Fibroblast of lung (primary cell): ENCODE data around the gene FANCM. TPM values are rescaled to one million over a fixed set of nuclear protein-coding genes. Genes with fewer than 3 reads are reported as not detected.
A peak's percentile ranks its signal among the peaks of the same experiment; 100 is the strongest.

Experiments
- DNase-seq, 2 donors: peaks; one replicate each; pipeline versions ENCODE4 v3.0.0 to v3.0.0-alpha.2; 2010; ENCODE audit warnings: low read depth in 2 of 2
- H2AFZ ChIP-seq: 2 replicates; pipeline ENCODE4 v1.5.1; 2012; ENCODE audit warnings: low read length, control low read depth, inconsistent platforms
- H3K27ac ChIP-seq: 2 replicates; pipeline ENCODE4 v1.5.1; 2011; ENCODE audit warnings: low read length, control low read depth; ENCODE audit not compliant: insufficient read depth
- H3K27me3 ChIP-seq: 2 replicates; pipeline ENCODE4 v1.5.1; 2011; ENCODE audit warnings: mild to moderate bottlenecking, low read length; ENCODE audit not compliant: control insufficient read depth, insufficient read depth
- H3K36me3 ChIP-seq: 2 replicates; pipeline ENCODE4 v1.5.1; 2011; ENCODE audit warnings: low read length; ENCODE audit not compliant: control insufficient read depth, insufficient read depth
- H3K4me1 ChIP-seq: 2 replicates; pipeline ENCODE4 v1.5.1; 2011; ENCODE audit warnings: low read length; ENCODE audit not compliant: control insufficient read depth, insufficient read depth; ENCODE audit errors: extremely low read depth
- H3K4me2 ChIP-seq: 2 replicates; pipeline ENCODE4 v1.5.1; 2011; ENCODE audit warnings: low read length, control low read depth; ENCODE audit not compliant: insufficient read depth; ENCODE audit errors: extremely low read depth
- H3K4me3 ChIP-seq, 4 experiments: fragments of 200-600 bp in 1 of 4; sonication (generic) in 1 of 4; replicated peaks in 1 of 4; 2 replicates each; pipeline ENCODE4 v1.5.1; 2011 to 2016; ENCODE audit warnings: low read length in 4 of 4, low read depth in 3 of 4, mild to moderate bottlenecking in 3 of 4, control low read depth in 2 of 4, inconsistent platforms in 1 of 4, mixed read lengths in 1 of 4; ENCODE audit not compliant: insufficient read depth in 1 of 4; ENCODE audit errors: control extremely low read depth in 1 of 4
- H3K79me2 ChIP-seq: 2 replicates; pipeline ENCODE4 v1.5.1; 2012; ENCODE audit warnings: mild to moderate bottlenecking, low read length, inconsistent platforms; ENCODE audit not compliant: control insufficient read depth, insufficient read depth
- H3K9ac ChIP-seq: 2 replicates; pipeline ENCODE4 v1.5.1; 2011; ENCODE audit warnings: mild to moderate bottlenecking, low read length, control low read depth; ENCODE audit not compliant: insufficient read depth
- H3K9me3 ChIP-seq: 2 replicates; pipeline ENCODE4 v1.5.1; 2012; ENCODE audit warnings: low read depth, low read length; ENCODE audit not compliant: control insufficient read depth, insufficient read depth
- H4K20me1 ChIP-seq: 2 replicates; pipeline ENCODE4 v1.5.1; 2011; ENCODE audit warnings: low read length; ENCODE audit not compliant: control insufficient read depth, insufficient read depth; ENCODE audit errors: extremely low read depth
- CTCF ChIP-seq, 2 donors: IDR thresholded peaks in 1 of 2; conservative IDR thresholded peaks in 1 of 2; 1 replicate in 1 of 2; 2 replicates in 1 of 2; pipeline ENCODE4 v1.5.1; 2011 to 2012; ENCODE audit warnings: low read length in 2 of 2, control low read depth in 1 of 2, inconsistent platforms in 1 of 2, low read depth in 1 of 2, mild to moderate bottlenecking in 1 of 2
- EZH2 ChIP-seq: IDR thresholded peaks from 2 replicates; pipeline ENCODE4 v1.5.1; 2012; ENCODE audit warnings: low read length, control low read depth, mild to moderate bottlenecking; ENCODE audit errors: missing control alignments
- polyA plus RNA-seq, 2 donors: library from polyadenylated mRNA; depleted of rRNA in 1 of 2; stranded (reverse) in 1 of 2; unstranded in 1 of 2; fragments of >200 nt; gene quantifications; 2 replicates each; pipeline ENCODE4 v1.2.1, GENCODE V29; 2011 to 2012; ENCODE audit warnings: missing spikeins in 1 of 2
- total RNA-seq: library from RNA; depleted of rRNA; stranded (reverse); fragments of >200 nt; gene quantifications from 2 replicates; pipeline ENCODE4 v1.2.1, GENCODE V29; 2014

FANCM gene
- total and polyA plus RNA-seq, 2 donors (not counting 1 experiment from before 2014, with no cell fraction given) = 2.2 to 4.3 TPM

- no peak for DNase-seq
- Histone ChIP-seq H4K20me1 (no peaks in the 10 kb centered on the region), H3K27ac (no peak overlapping the region), H3K79me2 (no peaks in the 10 kb centered on the region), H3K4me1 (no peaks in the 10 kb centered on the region), H3K4me2 (no peak overlapping the region), H3K9ac (no peak overlapping the region), H3K4me3 (no peak overlapping the region), H3K27me3 (no peaks in the 10 kb centered on the region), H2AFZ (no peak overlapping the region), H3K36me3 (no peaks in the 10 kb centered on the region), H3K9me3 (no peaks in the 10 kb centered on the region)
- TF ChIP-seq EZH2 (no peak), CTCF (conservative IDR thresholded peaks at IDR 0.05 in 1 of 2, IDR thresholded peaks at IDR 0.05 in 1 of 2; ENCODE audit: low read depth in 1 of 2, low read length in 2 of 2) (no peak)
Measured at GRCh38 chr14:45150386-45150890, 14.7 kb downstream of the FANCM start.

- Histone ChIP-seq H3K79me2 (no peaks in the 10 kb centered on the region), H3K36me3 (no peaks in the 10 kb centered on the region), H3K27me3 (no peaks in the 10 kb centered on the region), H3K27ac (no peak overlapping the region), H4K20me1 (no peaks in the 10 kb centered on the region), H3K9me3 (no peaks in the 10 kb centered on the region), H2AFZ (no peak overlapping the region), H3K4me2 (no peak overlapping the region), H3K4me3 (no peak overlapping the region), H3K4me1 (no peaks in the 10 kb centered on the region), H3K9ac (no peak overlapping the region)
- TF ChIP-seq EZH2 (no peak), CTCF (conservative IDR thresholded peaks at IDR 0.05 in 1 of 2, IDR thresholded peaks at IDR 0.05 in 1 of 2; ENCODE audit: low read depth in 1 of 2, low read length in 2 of 2) (no peak)
- peak; percentile 14 to 42 for DNase-seq
Measured at GRCh38 chr14:45156067-45156466, 20.3 kb downstream of the FANCM start.

GRCh38 chr14:45169906-45170305 is 34.2 kb downstream of the FANCM start:
- Histone ChIP-seq H3K9ac (no peak overlapping the region), H3K36me3 (no peaks in the 10 kb centered on the region), H3K4me2 (no peak overlapping the region), H2AFZ (no peak overlapping the region), H3K27me3 (no peaks in the 10 kb centered on the region), H3K9me3 (no peaks in the 10 kb centered on the region), H3K27ac (no peak overlapping the region), H3K79me2 (no peaks in the 10 kb centered on the region), H3K4me1 (no peaks in the 10 kb centered on the region), H4K20me1 (no peaks in the 10 kb centered on the region), H3K4me3 (no peak overlapping the region)
- no peak for DNase-seq
- TF ChIP-seq CTCF (conservative IDR thresholded peaks at IDR 0.05 in 1 of 2, IDR thresholded peaks at IDR 0.05 in 1 of 2; ENCODE audit: low read depth in 1 of 2, low read length in 2 of 2) (no peak), EZH2 (no peak)
